Measurements from ENCODE around the gene DEDD. TPM values are rescaled to one million over a fixed set of nuclear protein-coding genes. Genes with fewer than 3 reads are reported as not detected.

Gene DEDD
- total RNA-seq, 4 donors from 2014 or later = 20.1 to 48.8 (median 27.0) TPM

- DNase-seq (ENCODE audit: low spot score in 2 of 2) = no peak
- 71 to 79% methylated on average over 5 of the region's 5 CpGs for WGBS, 2 donors
- Histone ChIP-seq H3K36me3 (no peaks in the 10 kb centered on the region), H3K27me3 (no peaks in the 10 kb centered on the region), H3K4me3 (no peak overlapping the region), H3K4me1 (no peaks in the 10 kb centered on the region), H3K9me3 (no peaks in the 10 kb centered on the region), H3K27ac (no peak overlapping the region)
- TF ChIP-seq CTCF (IDR thresholded peaks at IDR 0.05) (no peak), EP300 (IDR thresholded peaks at IDR 0.05) (no peak), POLR2A (IDR thresholded peaks at IDR 0.05) (no peak)
These were observed 41.4 kb downstream of the DEDD start for GRCh38 chr1:161091093-161091492.

- H3K4me3 ChIP-seq = no peak overlapping the region
- H3K9me3 ChIP-seq = no peaks in the 10 kb centered on the region
- H3K4me1 ChIP-seq = no peaks in the 10 kb centered on the region
- DNase-seq (ENCODE audit: low spot score in 2 of 2) = no peak
- WGBS, 2 donors = 80 to 81% methylated on average over 3 of the region's 3 CpGs
- H3K27ac ChIP-seq = no peak overlapping the region
- no peaks in the 10 kb centered on the region for H3K36me3 ChIP-seq
- H3K27me3 ChIP-seq = no peaks in the 10 kb centered on the region
- no peak for TF ChIP-seq POLR2A (IDR thresholded peaks at IDR 0.05)
- TF ChIP-seq EP300 (IDR thresholded peaks at IDR 0.05) = no peak
- no peak for TF ChIP-seq CTCF (IDR thresholded peaks at IDR 0.05)
These were observed 41.9 kb downstream of the DEDD start for GRCh38 chr1:161090617-161091016.

- no peak for DNase-seq (ENCODE audit: low spot score in 2 of 2)
- 97% methylated on average over 5 of the region's 5 CpGs for WGBS, 2 donors
- Histone ChIP-seq H3K4me3 (no peak overlapping the region), H3K27ac (no peak overlapping the region), H3K9me3 (no peaks in the 10 kb centered on the region), H3K27me3 (no peaks in the 10 kb centered on the region), H3K4me1 (no peaks in the 10 kb centered on the region), H3K36me3 (no peaks in the 10 kb centered on the region)
- TF ChIP-seq POLR2A (IDR thresholded peaks at IDR 0.05) = no peak
- TF ChIP-seq CTCF (IDR thresholded peaks at IDR 0.05) = no peak
- no peak for TF ChIP-seq EP300 (IDR thresholded peaks at IDR 0.05)
These were observed 42.5 kb downstream of the DEDD start for GRCh38 chr1:161089938-161090337.

- Histone ChIP-seq H3K4me1 (no peaks in the 10 kb centered on the region), H3K4me3 (no peak within 1 kb of the TSS)
These were observed 43.1 kb downstream of the DEDD start, which contains the start of gene NECTIN4 for GRCh38 chr1:161089251-161089924. NECTIN4 (minus strand) TSS chr1:161089558; CDS start chr1:161089296, 262 bp downstream.

More at GRCh38 chr1:161089251-161089924, 43.1 kb downstream of the DEDD start, which contains the start of gene NECTIN4:
- no peak for TF ChIP-seq CTCF (IDR thresholded peaks at IDR 0.05)
- TF ChIP-seq EP300 (IDR thresholded peaks at IDR 0.05) = no peak
- TF ChIP-seq POLR2A (IDR thresholded peaks at IDR 0.05) = no peak
- H3K9me3 ChIP-seq = no peaks in the 10 kb centered on the region
- DNase-seq (ENCODE audit: low spot score in 2 of 2) = no peak
- no peaks in the 10 kb centered on the region for H3K27me3 ChIP-seq
- 66 to 81% methylated on average over 11 to 21 of the region's 22 CpGs for WGBS, 2 donors
- H3K27ac ChIP-seq = no peak within 1 kb of the TSS
- H3K36me3 ChIP-seq = no peaks in the 10 kb centered on the region
